K562 (cell line): ENCODE results near the gene SLC27A4. TPM values are rescaled to one million over a fixed set of nuclear protein-coding genes. Genes with fewer than 3 reads are reported as not detected.

Experiments used
- BCL6 ChIP-seq: fragments of 250-450 bp; sonication (Bioruptor Pico); IDR thresholded peaks from 2 replicates; pipeline ENCODE4 v1.4.0; 2020
- DMBX1 ChIP-seq: fragments of 250-450 bp; sonication (Bioruptor Pico); IDR thresholded peaks from 2 replicates; pipeline ENCODE4 v1.8.0; 2022; ENCODE audit warnings: inconsistent platforms, mild to moderate bottlenecking, moderate library complexity, borderline replicate concordance
- E2F8 ChIP-seq: fragments of 450-650 bp; IDR thresholded peaks from 2 replicates; pipeline ENCODE4 v1.7.1; 2018; ENCODE audit warnings: mild to moderate bottlenecking, low read depth; ENCODE audit not compliant: partially characterized antibody
- ELF1 ChIP-seq: fragments of 200-800 bp; sonication (Bioruptor generic); IDR thresholded peaks from 2 replicates; pipeline ENCODE4 v1.6.1; 2016; ENCODE audit warnings: missing genetic modification characterization, missing compliant biosample characterization
- FOXA1 ChIP-seq: fragments of 450-650 bp; IDR thresholded peaks from 2 replicates; pipeline ENCODE4 v1.6.1; 2016; ENCODE audit warnings: mild to moderate bottlenecking, borderline replicate concordance
- FOXK2 ChIP-seq, 2 experiments: fragments of 450-650 bp; IDR thresholded peaks in 1 of 2; conservative IDR thresholded peaks in 1 of 2; 2 replicates each; pipeline ENCODE4 v1.6.1; 2016; ENCODE audit warnings: low read depth in 2 of 2, mild to moderate bottlenecking in 1 of 2
- HES1 ChIP-seq: fragments of 450-650 bp; IDR thresholded peaks from 2 replicates; pipeline ENCODE4 v1.6.1; 2016; ENCODE audit warnings: low read depth, mild to moderate bottlenecking, moderate library complexity
- LEF1 ChIP-seq: fragments of 450-650 bp; IDR thresholded peaks from 2 replicates; pipeline ENCODE4 v1.6.1; 2016; ENCODE audit warnings: mild to moderate bottlenecking
- MNT ChIP-seq, 2 experiments: fragments of 450-650 bp; conservative IDR thresholded peaks; 2 replicates each; pipeline ENCODE4 v1.6.1; 2017; ENCODE audit warnings: mild to moderate bottlenecking in 2 of 2, moderate library complexity in 2 of 2
- MXD1 ChIP-seq: fragments of 250-450 bp; sonication (Bioruptor Pico); IDR thresholded peaks from 2 replicates; pipeline ENCODE4 v1.8.0; 2021; ENCODE audit warnings: borderline replicate concordance, mild to moderate bottlenecking, moderate library complexity; ENCODE audit not compliant: poor library complexity, severe bottlenecking
- SAFB2 ChIP-seq: fragments of 200-400 bp; formaldehyde crosslinking; IDR thresholded peaks from 2 replicates; pipeline ENCODE4 v1.6.1; 2018; ENCODE audit warnings: borderline replicate concordance, low read length, low read depth, moderate library complexity; ENCODE audit not compliant: severe bottlenecking
- TAF15 ChIP-seq: fragments of 200-400 bp; formaldehyde crosslinking; IDR thresholded peaks from 2 replicates; pipeline ENCODE4 v1.6.1; 2017; ENCODE audit warnings: mild to moderate bottlenecking, low read depth, low read length, moderate library complexity
- USF1 ChIP-seq: sonication (generic); formaldehyde crosslinking; IDR thresholded peaks from 2 replicates; pipeline ENCODE4 v1.9.0; 2022; ENCODE audit warnings: mild to moderate bottlenecking, missing genetic modification reagents
- ZBTB49 ChIP-seq: sonication (generic); formaldehyde crosslinking; IDR thresholded peaks from 2 replicates; pipeline ENCODE4 v1.8.0; 2022; ENCODE audit warnings: missing genetic modification reagents, mild to moderate bottlenecking, borderline replicate concordance
- ZHX1 ChIP-seq: fragments of 150-350 bp; conservative IDR thresholded peaks from 2 replicates; pipeline ENCODE4 v1.6.1; 2014; ENCODE audit warnings: low read length
- ZNF146 ChIP-seq: IDR thresholded peaks from one replicate; pipeline ENCODE4 v1.6.1; 2018; ENCODE audit warnings: missing compliant biosample characterization; ENCODE audit not compliant: unreplicated experiment
- polyA plus RNA-seq, 8 experiments: library from polyadenylated mRNA; depleted of rRNA in 4 of 8; stranded (reverse) in 5 of 8; unstranded in 3 of 8; fragments of >200 nt; fragmentation: Nextera tagmentation in 2 of 8; fragmentation: Illumina TruSeq in 1 of 8; extraction: Ambion mirVana in 2 of 8; extraction: Trizol in 1 of 8; gene quantifications; 2 replicates each; pipeline versions ENCODE4 v1.2.1 to v1.2.3, GENCODE V29; 2011 to 2014; ENCODE audit warnings: inconsistent platforms in 1 of 8, missing spikeins in 1 of 8
- total RNA-seq, 7 experiments: library from RNA; depleted of rRNA in 6 of 7; stranded (reverse); fragments of >200 nt in 6 of 7; fragmentation: Illumina TruSeq in 2 of 7; extraction: Trizol in 2 of 7; gene quantifications; 2 replicates each; pipeline versions ENCODE4 v1.2.1 to v1.2.3, GENCODE V29; 2011 to 2021; ENCODE audit warnings: low replicate concordance in 1 of 7

SLC27A4 gene
- total and polyA plus RNA-seq, 9 of the 15 experiments (the other 6 are each of a cell fraction or from before 2014, with no cell fraction given), result 0.25 to 35.7 (median 14.0) TPM

- TF ChIP-seq HES1 (no peak), ZNF146 (CRISPR knock-in tag) (no peak), ZHX1 (no peak), BCL6 (CRISPR knock-in tag) (no peak), ZBTB49 (no peak; the same call in 1 of the 2 replicates), FOXA1 (no peak), TAF15 (no peak), ELF1 (tag) (no peak), E2F8 (no peak), MXD1 (no peak), MNT (conservative IDR thresholded peaks at IDR 0.05) (no peak), SAFB2 (no peak), FOXK2 (conservative IDR thresholded peaks at IDR 0.05 in 1 of 2, IDR thresholded peaks at IDR 0.05 in 1 of 2; ENCODE audit: low read depth in 2 of 2) (no peak), DMBX1 (CRISPR knock-in tag) (no peak), USF1 (0 out of 2 replicates have a peak, but pooled peaks have one; percentile 31), LEF1 (no peak)
Measured at GRCh38 chr9:128341435-128341849, 1.1 kb downstream of the SLC27A4 start (continued).
